Activated CD4-positive, CD25-positive, alpha-beta regulatory T cell treated with anti-CD3 and anti-CD28 coated beads, Interleukin-2, amount 50 U/mL, for 72 hours (primary cell): ENCODE results near the gene MAPKAPK2.

Source experiments
- DNase-seq: peaks from one replicate; pipeline ENCODE4 v3.0.0; 2021

Gene MAPKAPK2

GRCh38 chr1:206685334-206685768 lies 646 bp downstream of the MAPKAPK2 start:
- peak; percentile 66 for DNase-seq

GRCh38 chr1:206685769-206686477 lies 1.2 kb downstream of the MAPKAPK2 start:
- DNase-seq, result no peak

GRCh38 chr1:206686478-206687249 lies 2.0 kb downstream of the MAPKAPK2 start:
- no peak for DNase-seq

DNA sequence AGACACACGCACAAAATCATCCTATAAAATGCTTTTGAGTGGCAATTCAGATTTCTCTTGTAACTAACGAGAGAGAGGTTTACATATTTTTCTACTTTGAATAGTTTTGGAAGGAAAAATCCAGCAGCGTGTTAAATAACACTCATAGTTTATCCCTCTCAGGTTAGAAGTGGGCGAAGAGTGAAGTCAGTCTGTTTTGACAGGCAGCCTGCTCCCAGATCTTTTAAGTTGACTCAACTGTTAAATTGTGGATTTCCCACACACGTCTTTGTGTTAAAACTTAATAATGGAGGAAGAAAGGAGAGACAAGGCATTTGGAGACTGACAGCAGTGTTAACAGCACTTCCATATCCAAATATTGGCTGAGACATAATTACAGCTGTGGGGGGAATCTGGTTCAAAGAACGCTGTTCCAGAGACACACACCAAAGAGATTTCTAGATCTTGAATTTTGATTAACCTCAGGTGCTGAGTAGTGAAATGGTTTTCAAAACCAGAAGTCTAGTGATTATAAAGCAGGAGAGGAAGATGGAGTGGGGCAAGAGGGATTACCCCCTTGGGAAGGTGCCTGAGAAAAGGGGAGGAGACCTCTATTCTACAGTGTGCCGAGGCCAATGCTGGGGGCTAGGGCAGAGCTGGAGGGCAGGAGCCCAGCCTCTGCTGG lies 2.7 kb downstream of the MAPKAPK2 start:
- no peak for DNase-seq

GRCh38 chr1:206687915-206688442 lies 3.3 kb downstream of the MAPKAPK2 start:
- no peak for DNase-seq

DNA sequence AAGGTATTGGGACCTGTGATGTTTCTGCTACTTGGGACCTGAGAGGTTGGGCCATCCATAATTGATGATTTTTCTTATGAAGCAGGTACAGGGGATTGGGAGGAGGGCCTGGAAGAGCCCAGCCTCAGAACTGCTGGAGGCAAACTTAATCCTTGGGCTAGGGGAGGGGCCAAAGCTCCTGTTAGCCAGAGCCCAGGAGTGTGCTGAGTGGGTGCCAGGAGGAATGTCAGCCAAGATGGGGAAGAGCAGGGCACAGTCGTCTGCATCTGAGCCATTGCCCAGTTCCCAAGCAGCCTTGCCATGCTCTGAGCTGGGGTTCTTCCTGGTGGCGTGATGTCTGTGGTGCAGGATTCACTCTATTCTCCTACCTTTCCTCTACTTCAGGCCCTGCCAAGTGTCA lies 5.8 kb downstream of the MAPKAPK2 start:
- no peak for DNase-seq

- no peak for DNase-seq
Observed at GRCh38 chr1:206691604-206692003, 6.9 kb downstream of the MAPKAPK2 start.

- DNase-seq, result no peak
Observed at GRCh38 chr1:206693029-206693428, 8.3 kb downstream of the MAPKAPK2 start.

- no peak for DNase-seq
Observed at GRCh38 chr1:206693592-206693991, 8.9 kb downstream of the MAPKAPK2 start.

GRCh38 chr1:206694171-206695124 lies 9.7 kb downstream of the MAPKAPK2 start:
- DNase-seq, result no peak

DNA sequence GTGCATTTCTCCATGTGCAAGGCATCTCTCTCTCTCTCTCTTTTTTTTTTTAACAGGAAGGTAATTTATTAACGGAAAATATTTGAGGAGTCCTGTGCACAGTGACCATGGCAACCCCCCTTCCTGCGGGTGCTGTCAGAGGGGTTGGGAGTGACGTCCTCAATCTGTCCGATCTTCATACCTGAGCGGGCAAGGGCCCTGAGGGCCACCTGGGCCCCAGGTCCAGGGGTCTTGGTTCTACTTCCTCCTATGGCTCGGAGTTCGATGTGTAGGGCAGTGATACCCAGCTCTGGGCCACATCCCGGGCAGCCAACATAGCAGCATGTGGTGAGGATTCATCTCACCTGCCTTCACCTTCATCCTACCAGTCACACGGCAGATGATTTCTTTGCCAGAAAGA lies 11.0 kb downstream of the MAPKAPK2 start:
- DNase-seq, result no peak

GRCh38 chr1:206696812-206697585 lies 12.3 kb downstream of the MAPKAPK2 start:
- DNase-seq, result no peak

- DNase-seq, result no peak
Observed at GRCh38 chr1:206698011-206698410, 13.3 kb downstream of the MAPKAPK2 start.

DNA sequence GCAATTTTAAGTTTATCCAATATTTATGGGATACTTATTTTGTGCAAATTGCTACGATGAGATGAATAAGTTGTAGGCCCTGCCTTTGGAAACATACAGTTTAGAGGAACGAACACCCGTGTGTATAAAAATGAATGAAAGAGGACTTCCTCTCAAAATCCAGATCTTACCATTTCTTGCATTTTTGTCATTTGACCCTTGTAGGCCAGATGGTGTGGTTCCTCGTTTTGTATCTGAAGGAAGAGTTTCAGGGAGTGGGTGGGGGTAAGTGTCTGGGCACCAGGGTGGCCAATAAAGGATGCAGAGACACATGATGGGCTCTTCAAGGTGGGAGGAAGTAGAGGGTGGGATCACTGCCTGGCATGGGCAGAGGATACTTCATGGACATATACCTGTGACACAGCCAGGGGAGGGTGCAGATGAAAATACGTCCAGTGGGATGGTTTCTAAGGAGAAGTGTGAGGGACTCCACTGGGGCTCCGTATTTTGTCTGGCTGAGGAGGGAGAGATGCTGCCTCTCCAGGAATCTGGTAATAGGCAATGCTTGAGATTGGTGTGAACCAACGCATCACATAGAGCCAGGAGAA lies 14.4 kb downstream of the MAPKAPK2 start:
- DNase-seq, result no peak

GRCh38 chr1:206699626-206700025 lies 14.9 kb downstream of the MAPKAPK2 start:
- no peak for DNase-seq

- DNase-seq, result no peak
Observed at GRCh38 chr1:206700445-206701036, 15.8 kb downstream of the MAPKAPK2 start.

DNA sequence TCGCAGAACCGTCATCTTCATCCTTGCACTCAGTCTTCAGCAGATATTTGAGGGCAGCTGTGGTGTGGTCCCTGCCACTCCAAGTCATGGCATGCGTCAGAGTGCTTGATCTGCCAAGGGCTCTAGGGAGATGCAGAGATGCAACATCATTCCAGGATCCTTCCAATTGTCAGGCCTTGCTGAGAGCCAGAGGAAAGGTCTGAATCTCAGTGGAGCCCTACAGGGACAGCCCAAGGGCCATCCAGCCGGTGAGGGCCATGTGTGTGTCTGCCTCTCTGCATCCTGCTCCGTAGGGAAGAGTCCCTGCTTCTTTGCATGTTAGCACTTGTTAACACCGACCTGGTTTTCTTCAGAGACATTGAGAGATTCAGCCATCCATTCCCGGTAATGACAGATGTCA lies 17.6 kb downstream of the MAPKAPK2 start:
- no peak for DNase-seq

- no peak for DNase-seq
Observed at GRCh38 chr1:206702803-206703202, 18.1 kb downstream of the MAPKAPK2 start.

GRCh38 chr1:206703661-206704060 lies 19.0 kb downstream of the MAPKAPK2 start:
- no peak for DNase-seq

GRCh38 chr1:206704226-206704625 lies 19.5 kb downstream of the MAPKAPK2 start:
- no peak for DNase-seq

DNA sequence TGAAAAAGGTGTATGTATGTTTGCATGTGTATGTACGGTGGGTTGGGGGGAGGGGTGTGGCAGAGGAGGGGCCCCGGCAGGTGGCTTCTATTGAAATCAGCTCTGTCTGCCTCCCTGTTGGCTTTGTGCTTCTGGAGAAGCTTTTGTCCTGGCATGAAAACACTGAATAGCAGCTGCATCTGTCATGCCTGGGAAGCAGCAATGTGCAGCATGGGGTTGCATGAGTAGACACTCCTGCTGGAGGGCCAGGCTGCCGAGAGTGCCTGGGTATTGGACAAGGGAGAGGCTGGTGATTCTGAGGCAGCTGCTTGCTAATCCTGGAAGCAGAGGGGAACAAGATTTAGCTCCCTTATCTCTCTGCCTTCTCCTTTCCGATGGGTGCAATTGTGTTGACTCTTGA lies 20.5 kb downstream of the MAPKAPK2 start:
- DNase-seq, result no peak
